Spleen (tissue), 7 donors: ENCODE data around the gene MAPK6.

Experiments
- CTCF ChIP-seq, 11 experiments: fragments of 200-600 bp in 7 of 11; fragments of 450-650 bp in 4 of 11; sonication (generic) in 4 of 11; IDR thresholded peaks in 8 of 11; conservative IDR thresholded peaks in 3 of 11; 1 replicate in 7 of 11; 2 replicates in 4 of 11; pipeline versions ENCODE4 v1.4.0 to v1.8.0; 2016 to 2021; ENCODE audit warnings: antibody characterized with exemption in 11 of 11, inconsistent platforms in 4 of 11, mild to moderate bottlenecking in 1 of 11
- POLR2AphosphoS5 ChIP-seq, 3 donors: sonication (generic); formaldehyde crosslinking; IDR thresholded peaks; one replicate each; pipeline ENCODE4 v1.5.1; 2017; ENCODE audit warnings: antibody characterized with exemption in 3 of 3
- donor health status: DM: no; HTN: no; CAD: no; lungs with moderate emphysema.
- donor health status: DM: no; HTN: no; CAD: no.
- donor health status: DM: no; HTN: no; CAD: no.

GRCh38 chr15:52028431-52029093, 9.5 kb downstream of the MAPK6 start:
- TF ChIP-seq POLR2AphosphoS5 (IDR thresholded peaks at IDR 0.05) (no peak), CTCF (IDR thresholded peaks at IDR 0.05 in 8 of 11, conservative IDR thresholded peaks at IDR 0.05 in 3 of 11) (no peak)
